H1 (cell line): ENCODE results near the gene CAPNS1. TPM values are rescaled to one million over a fixed set of nuclear protein-coding genes. Genes with fewer than 3 reads are reported as not detected.

Experiments used
- CTCF ChIA-PET: fragments of 300-600 bp; sonication (Branson Sonifier 250); formaldehyde crosslinking; loops from one replicate; lab custom pipeline; 2021; ENCODE audit not compliant: partially characterized antibody; lab: Charles Lee
- POLR2A ChIA-PET: fragments of 300-600 bp; sonication (Branson Sonifier 250); formaldehyde crosslinking; loops from one replicate; lab custom pipeline; 2021; ENCODE audit warnings: inconsistent platforms; ENCODE audit not compliant: partially characterized antibody; lab: Charles Lee
- DNase-seq, 2 experiments: peaks; one replicate each; pipeline versions ENCODE4 v3.0.0 to v3.0.0-alpha.2; 2010 to 2022; ENCODE audit warnings: low spot score in 2 of 2, low read depth in 1 of 2, mixed read lengths in 1 of 2
- FAIRE-seq: peaks from 2 replicates; lab custom pipeline; 2011; peaks lifted over from hg19 to GRCh38; lab: Jason Lieb, UNC
- H2AFZ ChIP-seq: 2 replicates; pipeline ENCODE4 v1.8.1; 2012; ENCODE audit warnings: low read length, inconsistent platforms
- H2AK5ac ChIP-seq: 2 replicates; pipeline ENCODE4 v1.6.1; 2013; ENCODE audit warnings: low read depth, low read length
- H2BK120ac ChIP-seq: replicated peaks from 2 replicates; pipeline ENCODE3; 2013; ENCODE audit warnings: low read depth, low read length, inconsistent platforms
- H2BK12ac ChIP-seq: 2 replicates; pipeline ENCODE4 v1.6.1; 2013; ENCODE audit warnings: low read depth, low read length
- H2BK15ac ChIP-seq: 2 replicates; pipeline ENCODE4 v1.6.1; 2013; ENCODE audit warnings: low read length
- H2BK20ac ChIP-seq: 2 replicates; pipeline ENCODE4 v1.6.1; 2013; ENCODE audit warnings: low read length
- H2BK5ac ChIP-seq: 2 replicates; pipeline ENCODE4 v1.6.1; 2013; ENCODE audit warnings: low read depth, low read length
- H3K14ac ChIP-seq: 2 replicates; pipeline ENCODE4 v1.6.1; 2013; ENCODE audit warnings: inconsistent platforms; ENCODE audit not compliant: insufficient read length
- H3K18ac ChIP-seq: 2 replicates; pipeline ENCODE4 v1.6.1; 2013; ENCODE audit warnings: low read length; ENCODE audit errors: extremely low read depth
- H3K23ac ChIP-seq: 2 replicates; pipeline ENCODE4 v1.6.1; 2013; ENCODE audit warnings: inconsistent platforms; ENCODE audit not compliant: insufficient read length
- H3K23me2 ChIP-seq: 2 replicates; pipeline ENCODE4 v1.6.1; 2013; ENCODE audit warnings: low read depth, low read length
- H3K27ac ChIP-seq: 2 replicates; pipeline ENCODE4 v1.6.1; 2011; ENCODE audit warnings: low read depth, low read length, inconsistent platforms
- H3K27me3 ChIP-seq, 4 experiments: replicated peaks in 1 of 4; 1 replicate in 1 of 4; 2 replicates in 3 of 4; pipeline versions ENCODE4 v1.6.1 to v1.8.1; 2011 to 2013; ENCODE audit warnings: low read length in 3 of 4, mild to moderate bottlenecking in 3 of 4, inconsistent platforms in 2 of 4, mixed read lengths in 2 of 4, moderate library complexity in 1 of 4; ENCODE audit not compliant: control insufficient read depth in 3 of 4, insufficient read depth in 3 of 4; ENCODE audit errors: extremely low read depth in 1 of 4
- H3K36me3 ChIP-seq, 4 experiments: 2 replicates each; pipeline versions ENCODE4 v1.6.1 to v1.8.1; 2011 to 2013; ENCODE audit warnings: mild to moderate bottlenecking in 4 of 4, low read length in 3 of 4, moderate library complexity in 2 of 4, control low read depth in 1 of 4, inconsistent platforms in 1 of 4; ENCODE audit not compliant: insufficient read depth in 4 of 4, control insufficient read depth in 2 of 4
- H3K4ac ChIP-seq: replicated peaks from 2 replicates; pipeline ENCODE3; 2013; ENCODE audit warnings: low read length, low read depth, mixed read lengths, inconsistent platforms; ENCODE audit not compliant: insufficient read length
- H3K4me1 ChIP-seq, 4 experiments: replicated peaks in 1 of 4; 1 replicate in 1 of 4; 2 replicates in 3 of 4; pipeline versions ENCODE4 v1.6.1 to v1.8.1; 2011 to 2013; ENCODE audit warnings: low read length in 3 of 4, inconsistent platforms in 2 of 4, mixed read lengths in 1 of 4; ENCODE audit not compliant: insufficient read depth in 4 of 4, control insufficient read depth in 3 of 4
- H3K4me2 ChIP-seq, 2 experiments: 2 replicates each; pipeline versions ENCODE4 v1.6.1 to v1.8.1; 2011 to 2013; ENCODE audit warnings: low read depth in 2 of 2, low read length in 2 of 2, control low read depth in 1 of 2, inconsistent platforms in 1 of 2, mild to moderate bottlenecking in 1 of 2; ENCODE audit not compliant: insufficient read depth in 1 of 2
- H3K4me3 ChIP-seq, 4 experiments: fragments of 200-600, 300-600 bp in 1 of 4; sonication (generic), shearing (Covaris generic), sonication (Bioruptor Twin) in 1 of 4; 2 replicates each; pipeline versions ENCODE4 v1.5.1 to v1.8.1; 2011 to 2016; ENCODE audit warnings: low read length in 4 of 4, low read depth in 3 of 4, control low read depth in 2 of 4, inconsistent platforms in 2 of 4, mild to moderate bottlenecking in 2 of 4, mixed read lengths in 1 of 4, moderate library complexity in 1 of 4; ENCODE audit not compliant: insufficient read depth in 2 of 4; ENCODE audit errors: extremely low read depth in 1 of 4
- H3K56ac ChIP-seq: replicated peaks from 2 replicates; pipeline ENCODE3; 2013; ENCODE audit warnings: low read depth, mild to moderate bottlenecking, mixed read lengths, low read length, inconsistent platforms; ENCODE audit not compliant: insufficient read length
- H3K79me1 ChIP-seq: 2 replicates; pipeline ENCODE4 v1.6.1; 2013; ENCODE audit warnings: low read depth, low read length, control low read depth
- H3K79me2 ChIP-seq, 2 experiments: 2 replicates each; pipeline versions ENCODE4 v1.6.1 to v1.8.1; 2012 to 2013; ENCODE audit warnings: low read length in 2 of 2, mild to moderate bottlenecking in 2 of 2, inconsistent platforms in 1 of 2; ENCODE audit not compliant: insufficient read depth in 2 of 2, control insufficient read depth in 1 of 2
- H3K9ac ChIP-seq, 4 experiments: replicated peaks in 1 of 4; 1 replicate in 1 of 4; 2 replicates in 3 of 4; pipeline versions ENCODE4 v1.6.1 to v1.8.1; 2011 to 2013; ENCODE audit warnings: low read depth in 3 of 4, low read length in 3 of 4, control low read depth in 2 of 4, mild to moderate bottlenecking in 2 of 4, moderate library complexity in 2 of 4, inconsistent platforms in 1 of 4; ENCODE audit errors: extremely low read depth in 1 of 4
- H3K9me3 ChIP-seq, 2 experiments: 2 replicates each; pipeline versions ENCODE4 v1.6.1 to v1.8.1; 2012 to 2013; ENCODE audit warnings: mild to moderate bottlenecking in 2 of 2, moderate library complexity in 2 of 2, control low read depth in 1 of 2, inconsistent platforms in 1 of 2, low read depth in 1 of 2, low read length in 1 of 2, mixed read lengths in 1 of 2; ENCODE audit not compliant: insufficient read depth in 2 of 2
- H4K20me1 ChIP-seq, 2 experiments: replicated peaks in 1 of 2; 2 replicates each; pipeline versions ENCODE3 to v1.8.1; 2011 to 2013; ENCODE audit warnings: inconsistent platforms in 2 of 2, low read length in 2 of 2, mild to moderate bottlenecking in 1 of 2; ENCODE audit not compliant: insufficient read depth in 2 of 2, control insufficient read depth in 1 of 2
- H4K5ac ChIP-seq: 2 replicates; pipeline ENCODE4 v1.6.1; 2013; ENCODE audit warnings: low read length, low read depth, mixed read lengths, inconsistent platforms; ENCODE audit not compliant: insufficient read length
- H4K8ac ChIP-seq: 2 replicates; pipeline ENCODE4 v1.8.0; 2013; ENCODE audit warnings: mild to moderate bottlenecking, moderate library complexity, low read length, inconsistent platforms; ENCODE audit not compliant: insufficient read depth; ENCODE audit errors: extremely low read depth
- H4K91ac ChIP-seq: replicated peaks from 2 replicates; pipeline ENCODE3; 2013; ENCODE audit warnings: low read length, mixed read lengths, inconsistent platforms; ENCODE audit not compliant: insufficient read length
- CHD1 ChIP-seq: IDR thresholded peaks from 2 replicates; pipeline ENCODE4 v1.6.1; 2012; ENCODE audit warnings: low read depth, low read length, improper control_type of control experiment
- EP300 ChIP-seq, 2 experiments: IDR thresholded peaks; 1 replicate in 1 of 2; 2 replicates in 1 of 2; pipeline ENCODE4 v1.6.1; 2011 to 2012; ENCODE audit warnings: low read depth in 2 of 2, low read length in 2 of 2, mild to moderate bottlenecking in 2 of 2, borderline replicate concordance in 1 of 2, inconsistent platforms in 1 of 2, moderate library complexity in 1 of 2
- JUN ChIP-seq: IDR thresholded peaks from 2 replicates; pipeline ENCODE4 v1.6.1; 2011; ENCODE audit warnings: low read depth, mild to moderate bottlenecking, improper control_type of control experiment, low read length
- KDM4A ChIP-seq: IDR thresholded peaks from one replicate; pipeline ENCODE4 v1.7.1; 2012; ENCODE audit warnings: low read depth, mild to moderate bottlenecking, moderate library complexity, low read length, inconsistent platforms; ENCODE audit not compliant: severe bottlenecking
- PHF8 ChIP-seq: fragments of 200-600 bp; sonication (generic); conservative IDR thresholded peaks from 2 replicates; pipeline ENCODE4 v1.7.1; 2012; ENCODE audit warnings: low read depth, mild to moderate bottlenecking, inconsistent platforms, low read length, moderate library complexity
- POLR2AphosphoS5 ChIP-seq: IDR thresholded peaks from 2 replicates; pipeline ENCODE4 v1.6.1; 2011; ENCODE audit warnings: low read depth, low read length
- TBP ChIP-seq: IDR thresholded peaks from 2 replicates; pipeline ENCODE4 v1.6.1; 2011; ENCODE audit warnings: low read depth, low read length, improper control_type of control experiment
- YY1 ChIP-seq: IDR thresholded peaks from 2 replicates; pipeline ENCODE4 v1.6.1; 2011; ENCODE audit warnings: low read depth, mild to moderate bottlenecking, low read length
- WGBS, 2 experiments: shearing (Covaris generic) in 1 of 2; methylation state at CpG; one replicate each; pipeline versions ENCODE4 v1.1.6 to v1.1.7; 2013 to 2015; ENCODE audit warnings: low lambda C conversion rate in 2 of 2, mixed read lengths in 2 of 2, inconsistent platforms in 1 of 2, low coverage in 1 of 2, missing lambda C conversion rate in 1 of 2; ENCODE audit not compliant: insufficient replicate concordance in 2 of 2, insufficient coverage in 1 of 2, insufficient read length in 1 of 2; ENCODE audit errors: extremely low coverage in 1 of 2, missing lambda C conversion rate in 1 of 2; 5-methylcytosine and 5-hydroxymethylcytosine counted together
- polyA plus RNA-seq, 7 experiments: library from polyadenylated mRNA; depleted of rRNA in 3 of 7; stranded (reverse) in 5 of 7; unstranded in 2 of 7; fragments of >200 nt in 5 of 7; fragments of 200-250 nt in 2 of 7; gene quantifications; 1 replicate in 5 of 7; 2 replicates in 1 of 7; 4 replicates in 1 of 7; pipeline versions ENCODE4 v1.2.1 to v1.2.3, GENCODE V29; 2011 to 2013; ENCODE audit warnings: missing spikeins in 2 of 7, mixed read lengths in 2 of 7
- total RNA-seq: library from RNA; stranded (reverse); fragmentation: NEBNext Ultra II Directional; extraction: Animal tissue kit (Norgen Biotek cat#: 25700); gene quantifications from 2 replicates; pipeline ENCODE4 v1.2.1, GENCODE V29; 2021

Gene CAPNS1
- total and polyA plus RNA-seq, 2 of the 8 experiments (the other 6 are each of a cell fraction or from before 2014, with no cell fraction given) = 382 to 438 TPM

- Histone ChIP-seq H4K5ac (peak overlapping the region; percentile 15), H3K27ac (peak overlapping the region; percentile 36; the same call in 1 of the 2 replicates), H2AK5ac (no peak overlapping the region), H2AFZ (no peak overlapping the region), H3K4me1 (peaks cover 0 to 6% (median 5%) of the 10 kb centered on the region in 4 experiments; a peak in 3 of 7 replicates), H3K36me3 (peaks cover 8 to 23% (median 20%) of the 10 kb centered on the region in 4 experiments), H4K8ac (peak overlapping the region; percentile 63; the same call in 1 of the 2 replicates), H4K91ac (peak overlapping the region; percentile 88), H2BK120ac (peak overlapping the region; percentile 12), H2BK15ac (no peak overlapping the region), H3K4me3 (peak overlapping the region; percentile 89 to 98 (median 97)), H3K4me2 (peak overlapping the region; percentile 78 to 96), H3K79me2 (peaks cover 0 to 12% of the 10 kb centered on the region in 2 experiments; a peak in 1 of 4 replicates), H2BK12ac (no peak overlapping the region), H4K20me1 (peaks cover 0 to 4% of the 10 kb centered on the region in 2 experiments), H3K4ac (peak overlapping the region; percentile 83), H3K18ac (peak overlapping the region; percentile 90), H3K9me3 (no peaks in the 10 kb centered on the region), H2BK20ac (no peak overlapping the region), H3K79me1 (peaks cover 3% of the 10 kb centered on the region), H3K23ac (no peak overlapping the region), H3K27me3 (no peaks in the 10 kb centered on the region), H2BK5ac (peak overlapping the region; percentile 90; the same call in 1 of the 2 replicates), H3K14ac (no peak overlapping the region), H3K23me2 (peaks cover 13% of the 10 kb centered on the region; the same call in 1 of the 2 replicates), H3K56ac (peak overlapping the region; percentile 50), H3K9ac (peak overlapping the region; percentile 71 to 83 (median 76))
- POLR2A ChIA-PET = interaction anchor here (0.7 to 2.0 kb wide), 13 partner anchors 9 to 349 kb away, joined by 3 to 13 read pairs (median 4); partner anchors contain the start of genes THAP8, WDR62, ZNF146 and ZNF565
- WGBS, 2 experiments = 2% methylated on average over 21 of the region's 31 CpGs; no CpG with 5 or more reads in 1 of the 2 experiments
- FAIRE-seq = no peak
- peak in 1 of 2 experiments; percentile 72 for DNase-seq
- TF ChIP-seq KDM4A (peak; percentile 33), POLR2AphosphoS5 (peak; percentile 20; the same call in 1 of the 2 replicates), PHF8 (0 out of 2 replicates have a peak, but pooled peaks have one; percentile 34), CHD1 (no peak), EP300 (IDR thresholded peaks at IDR 0.05; ENCODE audit: borderline replicate concordance in 1 of 2, low read depth in 2 of 2, low read length in 2 of 2) (no peak), YY1 (0 out of 2 replicates have a peak, but pooled peaks have one; percentile 3), TBP (0 out of 2 replicates have a peak, but pooled peaks have one; percentile 5), JUN (no peak)
- CTCF ChIA-PET = interaction anchor here (1.0 to 1.5 kb wide), 4 partner anchors 11 to 32 kb away, joined by 3 to 6 read pairs (median 4); no protein-coding TSS in a partner anchor
Measured at GRCh38 chr19:36140304-36141038, 605 bp downstream of the CAPNS1 start.
